A549 (cell line): Measurements from ENCODE around the gene BFSP1. TPM values are rescaled to one million over a fixed set of nuclear protein-coding genes. Genes with fewer than 3 reads are reported as not detected.

Experiments
- ATAC-seq, 2 experiments: fragments of 200-7000 bp in 1 of 2; fragments of >200 bp in 1 of 2; cut with Nextera tagmentation in 1 of 2; cut with Tn5 transposase in 1 of 2; 3 replicates each; pipeline versions ENCODE4 v1.8.0 to v1.9.1; 2018 to 2020; ENCODE audit warnings: mild to moderate bottlenecking in 1 of 2, moderate library complexity in 1 of 2
- CTCF ChIA-PET: fragments of 300-600 bp; sonication (Branson Sonifier 250); formaldehyde crosslinking; extraction: SDS; loops from one replicate; lab custom pipeline; 2021; ENCODE audit warnings: antibody characterized with exemption, inconsistent platforms; lab: Yijun Ruan, JAX
- POLR2A ChIA-PET: fragments of 350-600 bp; formaldehyde crosslinking; extraction: SDS; loops from one replicate; lab custom pipeline; 2021; ENCODE audit warnings: antibody characterized with exemption, inconsistent platforms; lab: Yijun Ruan, JAX
- DNase-seq, 2 experiments: peaks; one replicate each; pipeline versions ENCODE4 v3.0.0 to v3.0.0-alpha.2; 2011 to 2016; ENCODE audit warnings: low read depth in 1 of 2, low spot score in 1 of 2
- FAIRE-seq: peaks from 2 replicates; lab custom pipeline; 2011; peaks lifted over from hg19 to GRCh38; lab: Jason Lieb, UNC
- H3K27ac ChIP-seq, 2 experiments: fragments of >200 bp; sonication (Bioruptor Twin); formaldehyde crosslinking; 3 replicates each; pipeline ENCODE4 v1.5.1; 2016 to 2017
- H3K4me1 ChIP-seq: fragments of >200 bp; sonication (Bioruptor Twin); formaldehyde crosslinking; 3 replicates; pipeline ENCODE4 v1.6.1; 2016
- H3K4me2 ChIP-seq: fragments of >200 bp; sonication (Bioruptor Twin); formaldehyde crosslinking; 3 replicates; pipeline ENCODE4 v1.6.1; 2016
- H3K4me3 ChIP-seq: fragments of >200 bp; sonication (Bioruptor Twin); formaldehyde crosslinking; 3 replicates; pipeline ENCODE4 v1.5.1; 2016
- H3K9me3 ChIP-seq: fragments of >200 bp; sonication (Bioruptor Twin); formaldehyde crosslinking; 3 replicates; pipeline ENCODE4 v1.6.1; 2016
- ATOH8 ChIP-seq: fragments of 250-450 bp; sonication (Bioruptor Pico); IDR thresholded peaks from 2 replicates; pipeline ENCODE4 v1.5.0; 2020; ENCODE audit warnings: low read depth, mild to moderate bottlenecking, moderate library complexity
- CEBPB ChIP-seq, 2 experiments: fragments of >200 bp in 1 of 2; sonication (Bioruptor Twin) in 1 of 2; formaldehyde crosslinking in 1 of 2; IDR thresholded peaks; 2 replicates each; pipeline ENCODE4 v1.6.1; 2012 to 2016
- E2F6 ChIP-seq: IDR thresholded peaks from 2 replicates; pipeline ENCODE4 v1.6.1; 2012; ENCODE audit warnings: low read depth, borderline replicate concordance
- EHF ChIP-seq: fragments of 250-450 bp; sonication (Bioruptor Pico); IDR thresholded peaks from 2 replicates; pipeline ENCODE4 v1.5.0; 2020; ENCODE audit warnings: mild to moderate bottlenecking
- FOSL2 ChIP-seq, 2 experiments: fragments of 450-650 bp in 1 of 2; fragments of >200 bp in 1 of 2; sonication (Bioruptor Twin) in 1 of 2; formaldehyde crosslinking; IDR thresholded peaks; 2 replicates each; pipeline versions ENCODE4 v1.5.0 to v1.6.1; 2016 to 2020; ENCODE audit warnings: mild to moderate bottlenecking in 1 of 2, moderate library complexity in 1 of 2
- HOXB13 ChIP-seq: fragments of 250-450 bp; sonication (Bioruptor Pico); IDR thresholded peaks from 2 replicates; pipeline ENCODE4 v1.5.0; 2020; ENCODE audit warnings: low read depth, mild to moderate bottlenecking, moderate library complexity
- HOXB5 ChIP-seq: fragments of 250-450 bp; sonication (Bioruptor Pico); IDR thresholded peaks from 2 replicates; pipeline ENCODE4 v1.5.0; 2020; ENCODE audit warnings: mild to moderate bottlenecking, moderate library complexity
- JUNB ChIP-seq: fragments of >200 bp; sonication (Bioruptor Twin); formaldehyde crosslinking; IDR thresholded peaks from 2 replicates; pipeline ENCODE4 v1.6.1; 2016
- KDM1A ChIP-seq: fragments of 200-600 bp; sonication (generic); IDR thresholded peaks from 2 replicates; pipeline ENCODE4 v1.6.1; 2016; ENCODE audit warnings: low read depth, mild to moderate bottlenecking
- NPAS2 ChIP-seq: fragments of 250-450 bp; sonication (Bioruptor Pico); IDR thresholded peaks from 2 replicates; pipeline ENCODE4 v1.8.0; 2022; ENCODE audit warnings: mild to moderate bottlenecking, moderate library complexity, borderline replicate concordance
- NR3C1 ChIP-seq: fragments of >200 bp; sonication (Bioruptor Twin); formaldehyde crosslinking; IDR thresholded peaks from 3 replicates; pipeline ENCODE4 v1.6.1; 2017
- PHF8 ChIP-seq: fragments of 200-600 bp; sonication (generic); IDR thresholded peaks from 2 replicates; pipeline ENCODE4 v1.6.1; 2016; ENCODE audit warnings: low read depth, mild to moderate bottlenecking, antibody characterized with exemption, moderate library complexity, borderline replicate concordance
- POLR2AphosphoS2 ChIP-seq: conservative IDR thresholded peaks from 2 replicates; pipeline ENCODE4 v1.6.1; 2012; ENCODE audit warnings: low read length, improper control_type of control experiment, inconsistent platforms
- RARB ChIP-seq: fragments of 250-450 bp; sonication (Bioruptor Pico); IDR thresholded peaks from 2 replicates; pipeline ENCODE4 v1.8.0; 2021; ENCODE audit warnings: mild to moderate bottlenecking, moderate library complexity
- RCOR1 ChIP-seq: fragments of 150-350 bp; IDR thresholded peaks from 2 replicates; pipeline ENCODE4 v1.6.1; 2014; ENCODE audit warnings: antibody characterized with exemption, low read length, low read depth
- REST ChIP-seq: fragments of 200-600 bp; sonication (generic); IDR thresholded peaks from 2 replicates; pipeline ENCODE4 v1.6.1; 2016; ENCODE audit warnings: antibody characterized with exemption, mild to moderate bottlenecking, moderate library complexity
- SMC3 ChIP-seq: fragments of >200 bp; sonication (Bioruptor Twin); formaldehyde crosslinking; IDR thresholded peaks from 3 replicates; pipeline ENCODE4 v1.6.1; 2018; ENCODE audit warnings: inconsistent platforms
- WGBS: methylation state at CpG from one replicate; pipeline ENCODE4 v1.1.6; 2017; ENCODE audit errors: missing lambda C conversion rate; 5-methylcytosine and 5-hydroxymethylcytosine counted together
- polyA plus RNA-seq, 4 experiments: library from polyadenylated mRNA; depleted of rRNA in 3 of 4; stranded (reverse); fragments of >200 nt; fragmentation: RNase III in 1 of 4; extraction: RNeasy Plus Mini Kit Qiagen cat#74134 plus additional on column Dnase treatment in 1 of 4; gene quantifications; 2 replicates in 3 of 4; 3 replicates in 1 of 4; pipeline ENCODE4 v1.2.3, GENCODE V29; 2011 to 2017

BFSP1 gene
- polyA plus RNA-seq, 2 of the 4 experiments (the other 2 are of a cell fraction): 7.2 to 8.3 TPM

GRCh38 chr20:17566345-17566744 lies 35.2 kb upstream of the BFSP1 start:
- Histone ChIP-seq H3K9me3 (peaks cover 4% of the 10 kb centered on the region; the same call in 1 of the 3 replicates), H3K27ac (peak overlapping the region; percentile 17 to 96; a peak in 4 of 6 replicates), H3K4me3 (no peak overlapping the region), H3K4me2 (no peak overlapping the region), H3K4me1 (peaks cover 43% of the 10 kb centered on the region)
- WGBS: 88% methylated on average over 3 of the region's 3 CpGs
- CTCF ChIA-PET: interaction anchor here (0.7 to 1.6 kb wide), 3 partner anchors 9 to 26 kb away, joined by 3 read pairs; no protein-coding TSS in a partner anchor
- POLR2A ChIA-PET: no interaction called here
- ATAC-seq (no peak), DNase-seq (no peak), FAIRE-seq (no peak)
- no peak for TF ChIP-seq POLR2AphosphoS2
- TF ChIP-seq ATOH8 (CRISPR knock-in tag): no peak
- TF ChIP-seq KDM1A: no peak
- TF ChIP-seq REST: no peak
- TF ChIP-seq PHF8: no peak
- no peak for TF ChIP-seq EHF (CRISPR knock-in tag)
- TF ChIP-seq RARB (CRISPR knock-in tag): no peak
- TF ChIP-seq RCOR1: no peak
- no peak for TF ChIP-seq CEBPB (IDR thresholded peaks at IDR 0.05)
- TF ChIP-seq HOXB5 (CRISPR knock-in tag): no peak
- no peak for TF ChIP-seq SMC3
- TF ChIP-seq JUNB: no peak
- TF ChIP-seq E2F6: no peak
- no peak for TF ChIP-seq HOXB13 (CRISPR knock-in tag)

GRCh38 chr20:17565169-17565845 lies 34.1 kb upstream of the BFSP1 start:
- peak; percentile 18 for FAIRE-seq
- POLR2A ChIA-PET: interaction anchor here (1.3 kb wide), 1 partner anchor 8 kb away, joined by 6 read pairs; no protein-coding TSS in a partner anchor
- H3K4me1 ChIP-seq: peaks cover 50% of the 10 kb centered on the region
- ATAC-seq: no peak
- CTCF ChIA-PET: interaction anchor here (0.7 kb wide), 2 partner anchors 22 to 24 kb away, joined by 3 read pairs; no protein-coding TSS in a partner anchor
- H3K4me2 ChIP-seq: peak overlapping the region; percentile 35
- H3K27ac ChIP-seq: peak overlapping the region; percentile 33 to 96
- no peak overlapping the region for H3K4me3 ChIP-seq
- no peak for DNase-seq
- 49% methylated on average over 4 of the region's 4 CpGs for whole genome bisulfite sequencing
- peaks cover 4% of the 10 kb centered on the region; the same call in 1 of the 3 replicates for H3K9me3 ChIP-seq
- TF ChIP-seq FOSL2 (IDR thresholded peaks at IDR 0.05): no peak
- peak; percentile 57; the same call in 1 of the 2 replicates for TF ChIP-seq FOSL2 (CRISPR knock-in tag; IDR thresholded peaks at IDR 0.05)
- no peak for TF ChIP-seq NPAS2 (CRISPR knock-in tag)
- TF ChIP-seq NR3C1: no peak
